SK-N-MC (cell line): ENCODE results near the gene MYEOV.

Experiments used
- EZH2 ChIP-seq: fragments of 200-600 bp; sonication (generic); IDR thresholded peaks from one replicate; pipeline ENCODE4 v1.6.1; 2017; ENCODE audit warnings: antibody characterized with exemption
- POLR2AphosphoS5 ChIP-seq: IDR thresholded peaks from 2 replicates; pipeline ENCODE4 v1.6.1; 2012; ENCODE audit warnings: mild to moderate bottlenecking, low read depth, low read length, borderline replicate concordance

- TF ChIP-seq EZH2, result no peak
- TF ChIP-seq POLR2AphosphoS5, result no peak
Observed at GRCh38 chr11:69249311-69250185, 44.4 kb upstream of the MYEOV start.
